HG03159 (cell line): Measurements from ENCODE around the gene HFM1.
"Not testable (repeated sequence)": the region's sequence is repeated elsewhere in the genome, so short reads cannot be mapped to it uniquely, and the experiment has no call there.

Experiments
- ATAC-seq: cut with Tn5 transposase; IDR thresholded peaks from one replicate; pipeline ENCODE4 v1.9.1; 2021; ENCODE audit warnings: mild to moderate bottlenecking, moderate library complexity; ENCODE audit not compliant: unreplicated experiment

Gene HFM1

GRCh38 chr1:91381844-91382243 is 22.8 kb downstream of the HFM1 start:
- no peak for ATAC-seq

- no peak for ATAC-seq
Observed at GRCh38 chr1:91374086-91374485, 30.6 kb downstream of the HFM1 start.

- not testable (repeated sequence) for ATAC-seq
Observed at GRCh38 chr1:91372230-91372629, 32.4 kb downstream of the HFM1 start.

DNA sequence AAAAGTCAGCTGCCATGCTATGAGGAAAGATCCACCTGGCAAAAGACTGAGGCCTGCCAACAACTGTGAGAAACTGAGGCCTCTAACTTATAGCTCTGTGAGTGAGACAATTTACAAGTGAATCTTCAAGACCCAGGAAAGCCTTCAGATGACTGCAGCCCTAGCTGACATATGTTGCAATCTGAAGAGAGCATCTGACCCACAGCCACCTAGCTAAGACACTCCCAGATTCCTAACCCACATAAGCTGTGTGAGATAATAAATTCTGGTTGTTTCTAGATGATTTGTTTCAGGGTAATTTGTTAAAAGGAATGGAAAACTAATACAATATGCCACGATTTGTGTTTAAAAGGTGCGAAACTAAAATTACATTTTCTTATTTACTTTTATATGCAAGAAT is 55.1 kb downstream of the HFM1 start:
- ATAC-seq, result no peak

GRCh38 chr1:91346824-91347223 is 57.8 kb downstream of the HFM1 start:
- no peak for ATAC-seq

DNA sequence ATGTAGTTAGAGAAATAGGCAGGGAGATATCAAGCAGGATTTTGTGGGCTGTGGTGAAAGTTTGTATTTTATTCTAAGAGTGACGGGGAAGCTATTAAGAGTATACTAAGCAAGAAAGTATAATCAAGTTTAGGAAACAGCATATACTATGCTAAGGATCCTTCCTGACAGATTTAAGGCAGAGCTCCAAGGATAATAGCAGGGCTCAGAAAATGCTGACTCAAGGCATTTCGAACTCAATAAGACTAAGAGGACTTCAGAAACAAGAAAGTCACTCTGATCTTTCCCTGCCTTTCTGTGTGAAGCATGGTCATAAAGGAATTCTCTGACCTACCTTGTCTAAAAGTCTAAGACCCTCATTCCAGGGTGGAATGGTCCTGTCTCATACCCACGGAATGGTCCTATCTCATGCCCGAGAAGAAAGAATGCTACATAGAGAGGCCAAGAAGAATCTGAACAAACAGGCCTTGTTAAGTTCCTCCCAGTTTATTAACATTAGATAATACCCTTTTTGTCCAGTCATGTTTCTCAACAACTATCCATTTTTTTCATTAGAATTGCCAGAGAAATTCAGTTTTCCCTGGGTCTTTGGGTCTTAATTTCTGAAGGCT is 59.1 kb downstream of the HFM1 start:
- ATAC-seq, result no peak

- ATAC-seq, result no peak
Observed at GRCh38 chr1:91338501-91338900, 66.1 kb downstream of the HFM1 start.

- ATAC-seq, result no peak
Observed at GRCh38 chr1:91335603-91336002, 69.0 kb downstream of the HFM1 start.

DNA sequence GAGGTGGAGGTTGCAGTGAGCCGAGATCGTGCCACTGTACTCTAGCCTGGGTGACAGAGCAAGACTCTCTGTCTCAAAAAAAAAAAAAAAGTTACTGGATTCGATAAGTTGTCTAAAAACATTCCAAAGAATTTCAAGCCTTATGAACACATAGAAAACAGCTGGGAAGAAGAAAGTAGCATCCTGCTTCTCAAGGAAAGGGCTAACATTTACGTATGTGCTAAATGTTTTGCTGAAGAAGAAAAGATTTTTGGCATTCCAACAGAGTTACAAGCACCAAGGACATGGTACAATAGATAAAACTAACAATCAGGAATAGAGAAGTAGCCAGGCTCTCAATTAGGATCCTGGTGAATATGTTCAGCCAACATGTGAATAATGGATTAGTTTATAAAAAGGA is 69.8 kb downstream of the HFM1 start:
- no peak for ATAC-seq

- no peak for ATAC-seq
Observed at GRCh38 chr1:91325456-91325855, 79.2 kb downstream of the HFM1 start.

GRCh38 chr1:91314643-91315042 is 90.0 kb downstream of the HFM1 start:
- no peak for ATAC-seq

DNA sequence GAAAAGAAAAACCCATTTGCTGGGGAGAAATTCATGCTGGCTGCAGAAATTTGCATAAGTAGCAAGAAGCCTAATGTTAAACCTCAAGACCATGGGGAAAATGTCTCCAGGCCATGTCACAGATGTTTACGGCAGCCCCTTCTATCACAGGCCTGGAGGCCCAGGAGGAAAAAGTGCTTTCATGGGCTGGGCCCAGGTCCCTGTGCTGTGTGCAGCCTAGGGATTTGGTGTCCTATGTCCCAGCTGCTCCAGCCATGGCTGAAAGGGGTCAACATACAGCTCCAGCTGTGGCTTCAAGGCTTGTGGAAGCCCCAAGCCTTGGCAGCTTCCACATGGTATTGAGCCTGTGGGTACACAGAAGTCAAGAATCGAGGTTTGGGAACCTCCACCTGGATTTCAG is 93.0 kb downstream of the HFM1 start:
- no peak for ATAC-seq

DNA sequence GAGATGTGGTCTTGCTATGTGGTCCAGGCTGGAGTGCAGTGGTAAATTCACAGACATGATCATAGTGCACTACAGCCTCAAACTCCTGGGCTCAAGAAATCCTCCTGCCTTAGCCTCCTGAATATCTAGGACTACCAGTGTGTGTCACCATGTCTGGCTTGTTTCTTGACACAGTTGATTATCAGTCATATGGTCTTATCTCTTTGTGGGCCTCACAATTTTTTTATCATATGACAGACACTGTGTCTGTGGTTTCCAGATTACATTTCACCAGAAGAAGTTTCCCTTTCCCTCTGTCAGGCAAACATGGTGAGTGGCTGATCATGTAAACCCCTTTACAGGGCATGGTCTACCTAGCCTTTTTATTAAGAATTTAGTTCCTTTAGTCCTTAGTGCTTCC is 96.1 kb downstream of the HFM1 start:
- ATAC-seq, result no peak

DNA sequence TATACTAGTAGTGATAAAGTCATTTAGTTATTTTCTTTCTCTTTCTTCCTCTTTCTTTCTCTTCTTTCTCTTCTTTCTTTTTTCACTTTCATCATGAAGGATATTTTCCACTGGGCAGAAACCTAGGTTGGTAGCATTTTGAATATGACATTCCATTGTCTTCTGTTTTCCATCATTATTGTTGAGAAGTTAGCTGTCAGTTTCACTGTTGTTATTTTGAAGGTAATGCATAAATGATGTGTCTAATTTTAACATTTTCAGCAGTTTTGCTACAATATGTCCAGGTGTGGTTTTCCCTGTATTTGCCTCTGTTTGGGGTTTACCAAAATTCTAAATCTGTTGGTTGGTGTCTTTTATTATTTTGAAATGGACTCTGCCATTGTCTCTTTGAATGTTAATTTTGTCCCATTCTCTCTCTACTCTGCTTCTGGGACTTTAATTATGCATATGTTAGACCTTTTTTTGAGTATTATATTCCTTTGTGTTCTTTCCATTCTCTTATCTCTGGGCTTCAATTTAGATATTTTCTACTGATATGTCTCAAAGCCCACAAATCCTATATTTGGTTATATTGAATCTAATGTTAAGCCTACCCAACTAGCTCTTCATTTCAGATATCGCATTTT is 96.7 kb downstream of the HFM1 start:
- no peak for ATAC-seq

- no peak for ATAC-seq
Observed at GRCh38 chr1:91303165-91303564, 101.5 kb downstream of the HFM1 start.

GRCh38 chr1:91288843-91289553 is 115.6 kb downstream of the HFM1 start:
- ATAC-seq, result not testable (repeated sequence)

- not testable (repeated sequence) for ATAC-seq
Observed at GRCh38 chr1:91286962-91287317, 117.7 kb downstream of the HFM1 start.

DNA sequence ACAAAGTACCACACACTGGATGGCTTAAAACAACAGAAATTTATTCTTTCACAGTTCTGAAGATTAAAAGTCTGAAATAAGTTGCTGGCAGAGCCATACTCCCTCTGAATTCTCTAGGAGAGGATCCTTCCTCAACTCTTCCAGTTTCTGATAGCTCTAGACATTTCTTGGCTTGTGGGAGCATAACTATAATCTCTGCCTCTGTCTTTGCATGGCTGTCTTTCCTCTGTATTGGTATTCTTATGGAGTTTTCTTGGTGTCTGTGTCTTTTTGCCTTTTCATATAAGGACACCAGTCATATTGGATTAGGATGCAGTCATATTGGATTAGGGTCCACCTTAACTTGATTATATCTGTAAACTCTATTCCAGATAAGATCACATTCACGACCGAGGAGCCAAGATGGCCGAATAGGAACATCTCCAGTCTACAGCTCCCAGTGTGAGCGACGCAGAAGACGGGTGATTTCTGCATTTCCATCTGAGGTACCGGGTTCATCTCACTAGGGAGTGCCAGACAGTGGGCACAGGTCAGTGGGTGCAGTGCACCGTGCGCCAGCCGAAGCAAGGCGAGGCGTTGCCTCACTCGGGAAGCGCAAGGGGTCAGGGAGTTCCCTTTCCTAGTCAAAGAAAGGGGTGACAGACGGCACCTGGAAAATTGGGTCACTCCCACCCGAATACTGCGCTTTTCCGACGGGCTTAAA is 118.2 kb downstream of the HFM1 start:
- ATAC-seq, result not testable (repeated sequence)

DNA sequence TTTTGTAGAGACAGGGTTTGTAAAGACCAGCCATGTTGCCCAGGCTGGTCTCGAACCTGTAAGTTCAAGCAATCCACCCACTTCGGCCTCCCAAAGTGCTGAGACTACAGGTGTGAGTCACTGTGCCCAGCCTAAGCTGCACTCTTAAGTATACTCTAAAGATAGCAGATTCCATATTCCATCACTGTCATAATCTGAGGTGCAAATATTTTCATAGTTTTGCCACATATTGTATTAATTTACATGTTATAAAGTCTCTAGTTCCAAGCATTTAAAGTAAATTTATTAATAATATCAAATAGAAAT is 121.3 kb downstream of the HFM1 start:
- ATAC-seq, result no peak

- peak; percentile 80 for ATAC-seq
Observed at GRCh38 chr1:91282695-91283420, 121.8 kb downstream of the HFM1 start.

DNA sequence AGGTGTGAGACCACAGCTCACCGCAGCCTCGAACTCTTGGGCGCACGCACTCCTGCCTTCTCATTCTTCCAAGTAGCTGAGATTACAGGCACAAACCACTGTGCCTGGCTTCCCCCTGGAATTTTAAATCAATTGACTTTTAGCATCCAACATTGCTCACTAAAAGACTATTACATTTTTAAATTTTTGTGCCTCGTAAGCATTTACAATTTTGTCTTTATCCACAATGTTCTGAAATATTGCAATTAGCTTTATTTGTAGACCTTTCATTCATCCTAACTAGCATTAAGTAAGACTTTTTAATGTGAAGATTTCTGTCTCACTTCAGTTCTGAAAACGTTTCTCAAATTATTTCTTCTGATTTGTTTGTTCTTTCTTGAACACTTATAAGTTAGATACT is 122.9 kb downstream of the HFM1 start:
- no peak for ATAC-seq
